Esophagus muscularis mucosa (tissue), 3 donors: ENCODE results near the gene RPS28.

ENCODE experiments used
- POLR2AphosphoS5 ChIP-seq, 2 donors: sonication (generic); formaldehyde crosslinking; IDR thresholded peaks; one replicate each; pipeline ENCODE4 v1.6.1; 2017; ENCODE audit warnings: antibody characterized with exemption in 2 of 2
- TF ChIP-seq, protein P1 (sequence below), 3 experiments: fragments of 200-600 bp in 2 of 3; fragments of 450-650 bp in 1 of 3; sonication (generic) in 2 of 3; IDR thresholded peaks; one replicate each; pipeline ENCODE4 v1.5.1; 2017 to 2019; ENCODE audit warnings: antibody characterized with exemption in 3 of 3, mild to moderate bottlenecking in 2 of 3, moderate library complexity in 1 of 3

DNA sequence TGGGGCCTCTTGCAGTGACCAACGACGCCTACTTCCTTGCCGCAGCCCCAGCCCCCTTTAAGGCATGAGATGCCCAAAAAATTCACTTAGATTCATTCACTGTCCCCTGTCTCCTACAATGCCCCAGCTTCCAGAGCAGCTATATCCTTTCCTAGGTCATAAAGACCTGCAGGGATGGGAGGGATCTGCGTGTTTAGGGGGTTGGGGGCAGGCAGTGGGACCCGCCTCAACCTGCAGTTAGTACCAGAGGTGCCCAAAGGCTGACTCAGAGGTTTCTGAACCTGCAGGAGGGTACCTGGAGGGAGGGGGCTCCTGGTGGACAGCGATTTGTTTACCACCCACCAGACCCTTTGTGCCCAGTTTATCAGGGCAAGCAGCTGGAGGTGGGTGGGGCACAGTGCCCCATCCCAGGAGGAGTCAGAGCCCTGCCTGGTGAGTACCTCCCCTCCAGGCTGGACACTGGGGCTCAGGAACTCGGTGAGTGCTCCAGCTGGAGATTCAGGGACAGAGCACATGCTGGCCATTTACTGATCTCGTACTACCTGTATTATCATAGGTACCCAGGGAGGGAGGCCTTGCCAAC is 10.1 kb downstream of the RPS28 start:
- TF ChIP-seq POLR2AphosphoS5 (IDR thresholded peaks at IDR 0.05): no peak
- TF ChIP-seq, protein P1, sequence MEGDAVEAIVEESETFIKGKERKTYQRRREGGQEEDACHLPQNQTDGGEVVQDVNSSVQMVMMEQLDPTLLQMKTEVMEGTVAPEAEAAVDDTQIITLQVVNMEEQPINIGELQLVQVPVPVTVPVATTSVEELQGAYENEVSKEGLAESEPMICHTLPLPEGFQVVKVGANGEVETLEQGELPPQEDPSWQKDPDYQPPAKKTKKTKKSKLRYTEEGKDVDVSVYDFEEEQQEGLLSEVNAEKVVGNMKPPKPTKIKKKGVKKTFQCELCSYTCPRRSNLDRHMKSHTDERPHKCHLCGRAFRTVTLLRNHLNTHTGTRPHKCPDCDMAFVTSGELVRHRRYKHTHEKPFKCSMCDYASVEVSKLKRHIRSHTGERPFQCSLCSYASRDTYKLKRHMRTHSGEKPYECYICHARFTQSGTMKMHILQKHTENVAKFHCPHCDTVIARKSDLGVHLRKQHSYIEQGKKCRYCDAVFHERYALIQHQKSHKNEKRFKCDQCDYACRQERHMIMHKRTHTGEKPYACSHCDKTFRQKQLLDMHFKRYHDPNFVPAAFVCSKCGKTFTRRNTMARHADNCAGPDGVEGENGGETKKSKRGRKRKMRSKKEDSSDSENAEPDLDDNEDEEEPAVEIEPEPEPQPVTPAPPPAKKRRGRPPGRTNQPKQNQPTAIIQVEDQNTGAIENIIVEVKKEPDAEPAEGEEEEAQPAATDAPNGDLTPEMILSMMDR (IDR thresholded peaks at IDR 0.05): no peak
